ENCODE measurements around the gene F7.

F7 gene

GRCh38 chr13:113086031-113086750 is 19.4 kb upstream of the F7 start:
- no peaks in the 10 kb centered on the region for H3K4me1 ChIP-seq (ENCODE audit: low read length)
- H3K4me2 ChIP-seq (ENCODE audit: low read length): no peak overlapping the region
- no peak for TF ChIP-seq EZH2phosphoT487 (IDR thresholded peaks at IDR 0.05; ENCODE audit: low read depth)
- TF ChIP-seq, protein P1, sequence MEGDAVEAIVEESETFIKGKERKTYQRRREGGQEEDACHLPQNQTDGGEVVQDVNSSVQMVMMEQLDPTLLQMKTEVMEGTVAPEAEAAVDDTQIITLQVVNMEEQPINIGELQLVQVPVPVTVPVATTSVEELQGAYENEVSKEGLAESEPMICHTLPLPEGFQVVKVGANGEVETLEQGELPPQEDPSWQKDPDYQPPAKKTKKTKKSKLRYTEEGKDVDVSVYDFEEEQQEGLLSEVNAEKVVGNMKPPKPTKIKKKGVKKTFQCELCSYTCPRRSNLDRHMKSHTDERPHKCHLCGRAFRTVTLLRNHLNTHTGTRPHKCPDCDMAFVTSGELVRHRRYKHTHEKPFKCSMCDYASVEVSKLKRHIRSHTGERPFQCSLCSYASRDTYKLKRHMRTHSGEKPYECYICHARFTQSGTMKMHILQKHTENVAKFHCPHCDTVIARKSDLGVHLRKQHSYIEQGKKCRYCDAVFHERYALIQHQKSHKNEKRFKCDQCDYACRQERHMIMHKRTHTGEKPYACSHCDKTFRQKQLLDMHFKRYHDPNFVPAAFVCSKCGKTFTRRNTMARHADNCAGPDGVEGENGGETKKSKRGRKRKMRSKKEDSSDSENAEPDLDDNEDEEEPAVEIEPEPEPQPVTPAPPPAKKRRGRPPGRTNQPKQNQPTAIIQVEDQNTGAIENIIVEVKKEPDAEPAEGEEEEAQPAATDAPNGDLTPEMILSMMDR (IDR thresholded peaks at IDR 0.05; ENCODE audit: low read depth, low read length): no peak
- no peaks in the 10 kb centered on the region for H3K9me3 ChIP-seq (ENCODE audit: insufficient read depth, low read length)
- no peak overlapping the region for H2AFZ ChIP-seq (ENCODE audit: low read depth, low read length)
- H3K4me3 ChIP-seq (ENCODE audit: low read length): no peak overlapping the region
- no peak overlapping the region for H3K9ac ChIP-seq (ENCODE audit: low read length)
- H4K20me1 ChIP-seq (ENCODE audit: insufficient read depth, low read length): no peaks in the 10 kb centered on the region
- no peaks in the 10 kb centered on the region for H3K79me2 ChIP-seq (ENCODE audit: low read length)
- no peaks in the 10 kb centered on the region for H3K36me3 ChIP-seq (replicated peaks; ENCODE audit: low read depth, low read length)
- H3K27me3 ChIP-seq (ENCODE audit: low read depth, low read length): no peaks in the 10 kb centered on the region
- H3K27ac ChIP-seq (ENCODE audit: low read length): no peak overlapping the region

DNA sequence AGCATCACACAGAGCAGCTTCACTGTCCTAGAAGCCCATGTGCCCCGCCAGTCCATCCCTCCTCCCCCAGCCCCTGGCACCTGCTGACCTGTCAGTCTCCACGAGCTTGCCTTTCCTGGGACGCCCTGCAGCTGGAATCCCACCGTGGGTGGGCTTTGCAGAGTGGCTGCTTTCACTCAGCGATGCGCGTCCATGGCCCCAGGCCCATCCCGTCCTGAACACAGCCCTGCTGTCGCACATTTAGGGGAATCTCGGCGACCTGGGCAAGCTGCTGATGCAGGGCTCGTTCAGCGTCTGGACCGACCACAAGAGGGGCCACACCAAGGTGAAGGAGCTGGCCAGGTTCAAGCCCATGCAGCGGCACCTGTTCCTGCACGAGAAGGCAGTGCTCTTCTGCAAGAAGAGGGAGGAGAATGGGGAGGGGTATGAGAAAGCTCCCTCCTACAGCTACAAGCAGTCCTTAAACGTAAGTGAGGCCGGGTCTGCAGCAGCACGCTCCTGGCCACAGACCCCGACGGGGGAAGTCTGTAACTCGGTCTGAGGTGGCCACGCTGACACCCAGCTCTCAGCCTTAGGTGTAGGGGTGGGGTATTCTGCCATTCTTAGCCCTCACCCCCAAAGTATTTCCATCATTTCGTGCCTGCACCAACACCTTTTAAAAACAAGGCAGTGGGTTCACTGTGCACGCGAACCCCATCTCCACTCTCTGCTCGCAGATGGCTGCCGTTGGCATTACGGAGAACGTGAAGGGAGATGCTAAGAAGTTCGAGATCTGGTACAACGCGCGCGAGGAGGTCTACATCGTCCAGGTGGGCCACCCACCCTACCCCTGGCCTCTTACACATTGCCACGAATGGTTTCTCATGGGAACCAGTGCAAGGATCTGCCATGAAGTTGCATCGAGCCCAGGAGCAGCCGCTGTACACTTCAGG is 18.3 kb upstream of the F7 start:
- no peak for TF ChIP-seq EZH2phosphoT487 (IDR thresholded peaks at IDR 0.05; ENCODE audit: low read depth)
- TF ChIP-seq, protein P1 (IDR thresholded peaks at IDR 0.05; ENCODE audit: low read depth, low read length): no peak
- Histone ChIP-seq H3K9me3 (ENCODE audit: insufficient read depth, low read length) (no peaks in the 10 kb centered on the region), H2AFZ (ENCODE audit: low read depth, low read length) (no peak overlapping the region), H3K79me2 (ENCODE audit: low read length) (no peaks in the 10 kb centered on the region), H3K4me1 (ENCODE audit: low read length) (no peaks in the 10 kb centered on the region), H3K27me3 (ENCODE audit: low read depth, low read length) (no peaks in the 10 kb centered on the region), H3K9ac (ENCODE audit: low read length) (no peak overlapping the region), H3K36me3 (replicated peaks; ENCODE audit: low read depth, low read length) (no peaks in the 10 kb centered on the region), H3K4me3 (ENCODE audit: low read length) (no peak overlapping the region), H3K4me2 (ENCODE audit: low read length) (no peak overlapping the region), H3K27ac (ENCODE audit: low read length) (no peak overlapping the region), H4K20me1 (ENCODE audit: insufficient read depth, low read length) (no peaks in the 10 kb centered on the region)

DNA sequence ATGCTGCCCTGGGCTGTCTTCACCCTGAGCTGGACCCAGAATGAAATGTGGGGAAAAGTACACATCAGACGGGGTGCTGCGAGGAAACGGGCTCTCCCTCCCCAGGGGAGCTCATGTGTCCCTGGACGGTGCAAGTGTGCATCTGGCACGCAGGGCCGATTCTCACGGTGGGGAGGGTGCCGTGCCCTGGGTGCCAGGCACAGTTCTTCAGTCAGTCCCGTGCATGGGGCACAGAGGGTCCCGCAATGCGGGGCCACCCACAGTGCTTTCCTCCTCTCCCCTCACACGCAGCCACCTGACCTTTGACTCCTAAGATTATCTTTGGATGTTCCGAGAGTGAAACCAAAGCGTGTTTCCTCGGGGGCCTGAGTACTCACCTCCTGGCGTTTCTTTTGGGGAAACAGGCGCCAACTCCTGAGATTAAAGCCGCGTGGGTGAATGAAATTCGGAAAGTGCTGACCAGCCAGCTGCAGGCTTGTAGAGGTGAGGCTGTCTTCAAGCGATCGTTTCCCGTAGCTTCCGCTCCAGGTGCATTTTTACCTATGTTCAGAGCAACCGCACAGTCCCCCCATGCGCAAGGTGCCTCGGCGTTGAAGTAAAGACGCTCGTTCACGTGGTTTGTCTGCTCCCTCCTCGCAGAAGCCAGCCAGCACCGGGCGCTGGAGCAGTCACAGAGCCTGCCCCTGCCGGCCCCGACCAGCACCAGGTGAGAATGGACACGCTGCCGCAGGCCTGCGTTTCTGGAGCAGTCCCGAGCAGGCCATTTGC is 17.5 kb upstream of the F7 start:
- TF ChIP-seq, protein P1 (IDR thresholded peaks at IDR 0.05; ENCODE audit: low read depth, low read length): no peak
- no peak for TF ChIP-seq EZH2phosphoT487 (IDR thresholded peaks at IDR 0.05; ENCODE audit: low read depth)
- Histone ChIP-seq H3K9me3 (ENCODE audit: insufficient read depth, low read length) (no peaks in the 10 kb centered on the region), H3K4me2 (ENCODE audit: low read length) (no peak overlapping the region), H3K4me3 (ENCODE audit: low read length) (no peak overlapping the region), H3K27me3 (ENCODE audit: low read depth, low read length) (no peaks in the 10 kb centered on the region), H3K27ac (ENCODE audit: low read length) (no peak overlapping the region), H4K20me1 (ENCODE audit: insufficient read depth, low read length) (no peaks in the 10 kb centered on the region), H2AFZ (ENCODE audit: low read depth, low read length) (no peak overlapping the region), H3K9ac (ENCODE audit: low read length) (no peak overlapping the region), H3K79me2 (ENCODE audit: low read length) (no peaks in the 10 kb centered on the region), H3K4me1 (ENCODE audit: low read length) (no peaks in the 10 kb centered on the region), H3K36me3 (replicated peaks; ENCODE audit: low read depth, low read length) (no peaks in the 10 kb centered on the region)

- Histone ChIP-seq H2AFZ (ENCODE audit: low read depth, low read length) (no peak overlapping the region), H3K9me3 (ENCODE audit: insufficient read depth, low read length) (no peaks in the 10 kb centered on the region), H3K4me2 (ENCODE audit: low read length) (no peak overlapping the region), H3K27me3 (ENCODE audit: low read depth, low read length) (no peaks in the 10 kb centered on the region), H3K9ac (ENCODE audit: low read length) (no peak overlapping the region), H3K4me1 (ENCODE audit: low read length) (no peaks in the 10 kb centered on the region), H3K27ac (ENCODE audit: low read length) (no peak overlapping the region), H3K36me3 (replicated peaks; ENCODE audit: low read depth, low read length) (no peaks in the 10 kb centered on the region), H3K4me3 (ENCODE audit: low read length) (no peak overlapping the region), H3K79me2 (ENCODE audit: low read length) (no peaks in the 10 kb centered on the region), H4K20me1 (ENCODE audit: insufficient read depth, low read length) (no peaks in the 10 kb centered on the region)
- TF ChIP-seq, protein P1 (IDR thresholded peaks at IDR 0.05; ENCODE audit: low read depth, low read length): no peak
- TF ChIP-seq EZH2phosphoT487 (IDR thresholded peaks at IDR 0.05; ENCODE audit: low read depth): no peak
These were observed 16.9 kb upstream of the F7 start for GRCh38 chr13:113088691-113089020.
